CD4-positive, alpha-beta memory T cell (primary cell): ENCODE data around the gene RBM28. TPM values are rescaled to one million over a fixed set of nuclear protein-coding genes. Genes with fewer than 3 reads are reported as not detected.
A peak's percentile ranks its signal among the peaks of the same experiment; 100 is the strongest.

Experiments
- CTCF ChIA-PET: fragments of 350-600 bp; sonication (Branson Sonifier 250); formaldehyde crosslinking; loops from one replicate; lab custom pipeline; 2021; ENCODE audit warnings: inconsistent platforms; ENCODE audit not compliant: partially characterized antibody; lab: Charles Lee
- POLR2A ChIA-PET: fragments of 350-600 bp; sonication (Branson Sonifier 250); formaldehyde crosslinking; loops from one replicate; lab custom pipeline; 2021; ENCODE audit not compliant: partially characterized antibody; lab: Charles Lee
- DNase-seq, 5 donors: peaks; one replicate each; pipeline versions ENCODE4 v3.0.0 to v3.0.0-alpha.2; 2020 to 2022; ENCODE audit warnings: mixed read lengths in 1 of 5
- H3K27ac ChIP-seq: one replicate; pipeline ENCODE4 v1.7.0; 2013; ENCODE audit warnings: low read depth, low read length
- H3K27me3 ChIP-seq: 2 replicates; pipeline ENCODE4 v1.7.0; 2013; ENCODE audit warnings: mild to moderate bottlenecking, low read length, moderate library complexity; ENCODE audit not compliant: insufficient read depth
- H3K36me3 ChIP-seq: 2 replicates; pipeline ENCODE4 v1.7.0; 2013; ENCODE audit warnings: mild to moderate bottlenecking, low read length, moderate library complexity; ENCODE audit not compliant: insufficient read depth
- H3K4me1 ChIP-seq: 2 replicates; pipeline ENCODE4 v1.7.0; 2013; ENCODE audit warnings: mild to moderate bottlenecking, low read length, moderate library complexity; ENCODE audit not compliant: insufficient read depth
- H3K4me3 ChIP-seq, 2 donors: one replicate each; pipeline ENCODE4 v1.7.0; 2013; ENCODE audit warnings: low read length in 2 of 2, mild to moderate bottlenecking in 1 of 2
- H3K9me3 ChIP-seq, 2 donors: one replicate each; pipeline ENCODE4 v1.7.0; 2013; ENCODE audit warnings: low read length in 2 of 2, control low read depth in 1 of 2; ENCODE audit not compliant: control insufficient read depth in 1 of 2
- H3K27ac Mint-ChIP-seq, 7 donors: one replicate each; pipeline ENCODE4 v1.8.0; 2020 to 2021; ENCODE audit warnings: mixed read lengths in 7 of 7, mild to moderate bottlenecking in 6 of 7, inconsistent platforms in 3 of 7, moderate library complexity in 3 of 7
- H3K27me3 Mint-ChIP-seq, 2 donors: one replicate each; pipeline ENCODE4 v1.8.0; 2020 to 2021; ENCODE audit warnings: mixed read lengths in 2 of 2
- H3K36me3 Mint-ChIP-seq, 2 donors: one replicate each; pipeline ENCODE4 v1.8.0; 2020 to 2021; ENCODE audit warnings: mixed read lengths in 2 of 2, inconsistent platforms in 1 of 2, mild to moderate bottlenecking in 1 of 2
- H3K4me1 Mint-ChIP-seq, 4 donors: one replicate each; pipeline ENCODE4 v1.8.0; 2020 to 2021; ENCODE audit warnings: mixed read lengths in 4 of 4, mild to moderate bottlenecking in 1 of 4
- H3K4me3 Mint-ChIP-seq, 8 donors: one replicate each; pipeline ENCODE4 v1.8.0; 2020 to 2021; ENCODE audit warnings: mixed read lengths in 8 of 8, mild to moderate bottlenecking in 7 of 8, moderate library complexity in 6 of 8, inconsistent platforms in 3 of 8
- H3K9me3 Mint-ChIP-seq, 8 donors: one replicate each; pipeline ENCODE4 v1.8.0; 2020 to 2021; ENCODE audit warnings: mixed read lengths in 8 of 8, mild to moderate bottlenecking in 5 of 8, inconsistent platforms in 3 of 8, moderate library complexity in 1 of 8
- intact Hi-C: fragments of 100-400 bp; cut with micrococcal nuclease; formaldehyde crosslinking; loops from one replicate; pipeline ENCODE4 v1.15.1; 2023
- polyA plus RNA-seq, 2 donors: library from polyadenylated mRNA; unstranded; fragments of 300-500 nt; fragmentation: Illumina TruSeq; gene quantifications; one replicate each; pipeline ENCODE4 v1.2.3, GENCODE V29; 2021
- total RNA-seq, 2 experiments: library from RNA; stranded (reverse); gene quantifications; one replicate each; pipeline ENCODE4 v1.2.3, GENCODE V29; 2021

Gene RBM28
- total and polyA plus RNA-seq, 4 experiments from 2014 or later = 2.4 to 48.3 (median 26.6) TPM

DNA sequence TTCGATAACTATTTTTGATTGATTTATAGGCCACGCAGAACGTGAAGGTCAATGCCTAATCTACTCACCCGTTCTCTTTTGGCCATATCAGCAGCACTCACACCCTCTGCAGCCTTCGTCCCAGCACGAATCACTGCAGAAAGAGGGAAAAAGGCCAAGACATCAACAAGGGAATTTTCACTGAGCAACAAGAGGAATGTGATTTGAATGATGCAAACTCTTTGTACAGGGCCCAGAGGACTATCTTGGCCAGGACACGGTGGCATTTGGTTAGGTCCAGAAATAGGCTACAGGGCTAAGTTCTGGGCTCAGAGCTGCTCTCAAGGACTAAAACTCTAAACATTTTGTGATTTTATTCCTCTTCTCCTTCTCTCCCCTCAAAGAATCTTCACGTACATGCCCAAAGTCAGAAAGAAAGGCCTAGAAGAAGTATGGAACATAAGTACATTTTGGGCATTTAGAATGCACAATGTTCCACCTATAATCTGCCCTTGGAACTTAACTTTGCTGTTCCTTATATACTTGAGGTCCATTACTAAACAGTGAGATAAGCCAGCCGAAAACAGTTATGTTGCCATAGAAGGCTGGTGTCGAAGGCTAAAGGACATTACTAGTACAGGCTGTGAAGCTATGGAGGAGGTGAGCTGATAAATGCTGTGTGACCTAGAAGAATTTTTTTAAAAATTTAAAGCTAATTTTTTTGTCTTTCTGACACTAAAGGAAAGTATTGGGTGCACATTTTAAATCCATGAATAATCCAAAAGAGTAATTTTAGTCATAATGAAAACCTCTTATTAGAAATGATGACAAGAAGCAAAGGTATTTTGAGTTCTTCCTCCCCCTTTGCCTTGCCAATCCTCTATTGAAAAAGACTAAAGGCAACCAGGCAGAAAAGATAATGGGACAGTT is 20.0 kb downstream of the RBM28 start:
- H3K4me3 Mint-ChIP-seq = no peak overlapping the region
- intact Hi-C loops = no loop called here
- no peaks in the 10 kb centered on the region for H3K27me3 Mint-ChIP-seq
- peaks cover 13 to 31% (median 22%) of the 10 kb centered on the region in 4 donors for H3K4me1 Mint-ChIP-seq
- peak overlapping the region in 1 of 7 donors; percentile 19 for H3K27ac Mint-ChIP-seq
- peaks cover 45% of the 10 kb centered on the region for H3K36me3 ChIP-seq
- ChIA-PET POLR2A (no interaction called here), CTCF (interaction anchor here (1.3 to 4.3 kb wide), 3 partner anchors 103 to 615 kb away, joined by 4 to 18 read pairs (median 13); no protein-coding TSS in a partner anchor)
- no peak for DNase-seq
- peaks cover 59 to 77% of the 10 kb centered on the region in 2 donors for H3K36me3 Mint-ChIP-seq
- no peaks in the 10 kb centered on the region for H3K9me3 Mint-ChIP-seq
- no peak overlapping the region for H3K27ac ChIP-seq
- H3K4me1 ChIP-seq = peaks cover 17% of the 10 kb centered on the region
- H3K27me3 ChIP-seq = no peaks in the 10 kb centered on the region
- no peaks in the 10 kb centered on the region for H3K9me3 ChIP-seq
- no peak overlapping the region for H3K4me3 ChIP-seq

DNA sequence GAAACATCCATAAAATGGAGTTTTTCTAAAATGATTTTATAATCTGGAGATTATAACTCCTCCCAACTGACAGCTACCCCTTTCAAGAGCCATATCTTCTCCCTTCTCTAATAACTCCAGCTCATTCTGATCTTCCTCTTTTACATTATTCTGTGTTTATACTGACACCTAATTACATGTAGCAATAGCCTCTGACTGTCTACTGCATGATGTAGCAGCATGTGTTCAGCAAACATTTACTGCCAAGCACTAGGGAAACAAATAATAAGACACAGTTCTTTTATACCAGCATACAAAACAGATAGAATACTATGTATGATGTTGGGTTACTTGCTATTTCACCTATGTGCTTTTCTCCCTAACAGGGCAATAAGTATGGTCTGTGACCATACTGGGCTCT is 20.7 kb downstream of the RBM28 start:
- intact Hi-C loops = no loop called here

DNA sequence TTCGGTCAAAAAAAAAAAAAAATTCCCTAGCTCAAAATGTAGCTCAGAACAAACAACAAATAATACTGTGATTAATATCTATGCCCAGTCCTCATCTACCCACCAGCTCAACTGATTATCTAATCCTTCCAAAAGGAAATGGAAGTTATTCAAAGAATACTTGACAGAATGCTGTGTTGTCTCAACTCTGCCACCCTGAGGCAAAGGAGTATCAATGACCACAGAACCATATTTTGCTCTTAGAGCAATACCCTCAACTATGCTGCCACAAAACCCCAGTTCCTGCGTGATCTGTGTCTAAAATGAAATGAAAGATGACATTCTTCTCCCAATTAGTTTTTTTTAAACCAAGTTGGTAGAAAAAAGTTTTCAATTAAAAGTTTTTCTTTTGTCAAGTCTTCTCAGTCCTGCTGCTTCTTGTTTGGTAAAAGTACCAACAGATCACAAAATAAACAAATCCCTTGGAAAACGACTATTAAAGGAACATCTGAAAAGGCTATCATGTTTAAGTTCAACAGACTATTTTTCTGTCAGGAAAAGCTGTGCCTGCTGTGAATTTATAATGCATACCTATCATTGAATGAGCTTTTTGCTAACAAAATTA is 21.6 kb downstream of the RBM28 start:
- peaks cover 59% of the 10 kb centered on the region for H3K36me3 ChIP-seq
- no peaks in the 10 kb centered on the region for H3K27me3 ChIP-seq
- peak in 2 of 5 donors; percentile 10 to 20 for DNase-seq
- peak overlapping the region in 3 of 8 donors; percentile 2 to 17 (median 8) for H3K4me3 Mint-ChIP-seq
- H3K27ac Mint-ChIP-seq = peak overlapping the region in 6 of 7 donors; percentile 0 to 65 (median 26)
- POLR2A ChIA-PET = interaction anchor here (1.5 kb wide), 1 partner anchor 22 kb away, joined by 3 read pairs; the partner anchor contains the start of gene RBM28
- H3K4me1 Mint-ChIP-seq = peaks cover 13 to 34% (median 23%) of the 10 kb centered on the region in 4 donors
- CTCF ChIA-PET = interaction anchor here (1.1 to 4.3 kb wide), 8 partner anchors 18 to 613 kb away, joined by 3 to 18 read pairs (median 6); partner anchors contain the start of gene RBM28
- H3K27me3 Mint-ChIP-seq = no peaks in the 10 kb centered on the region
- no peaks in the 10 kb centered on the region for H3K9me3 Mint-ChIP-seq
- peaks cover 67 to 79% of the 10 kb centered on the region in 2 donors for H3K36me3 Mint-ChIP-seq
- H3K4me3 ChIP-seq = no peak overlapping the region
- no peak overlapping the region for H3K27ac ChIP-seq
- H3K4me1 ChIP-seq = peaks cover 17% of the 10 kb centered on the region
- no peaks in the 10 kb centered on the region for H3K9me3 ChIP-seq
- intact Hi-C loops = no loop called here

More for the DNA sequence above, 20.7 kb downstream of the RBM28 start:
- H3K4me1 Mint-ChIP-seq = peaks cover 13 to 34% (median 23%) of the 10 kb centered on the region in 4 donors
- H3K27me3 ChIP-seq = no peaks in the 10 kb centered on the region
- H3K27ac Mint-ChIP-seq = peak overlapping the region in 2 of 7 donors; percentile 5 to 70
- H3K4me3 ChIP-seq = no peak overlapping the region
- no peaks in the 10 kb centered on the region for H3K9me3 ChIP-seq
- no peak for DNase-seq
- CTCF ChIA-PET = interaction anchor here (1.3 to 4.3 kb wide), 4 partner anchors 21 to 614 kb away, joined by 4 to 18 read pairs (median 12); partner anchors contain the start of gene RBM28
- H3K36me3 Mint-ChIP-seq = peaks cover 62 to 74% of the 10 kb centered on the region in 2 donors
- H3K27me3 Mint-ChIP-seq = no peaks in the 10 kb centered on the region
- no peak overlapping the region for H3K27ac ChIP-seq
- peaks cover 50% of the 10 kb centered on the region for H3K36me3 ChIP-seq
- peaks cover 17% of the 10 kb centered on the region for H3K4me1 ChIP-seq
- H3K9me3 Mint-ChIP-seq = no peaks in the 10 kb centered on the region
- H3K4me3 Mint-ChIP-seq = no peak overlapping the region
- POLR2A ChIA-PET = no interaction called here

DNA sequence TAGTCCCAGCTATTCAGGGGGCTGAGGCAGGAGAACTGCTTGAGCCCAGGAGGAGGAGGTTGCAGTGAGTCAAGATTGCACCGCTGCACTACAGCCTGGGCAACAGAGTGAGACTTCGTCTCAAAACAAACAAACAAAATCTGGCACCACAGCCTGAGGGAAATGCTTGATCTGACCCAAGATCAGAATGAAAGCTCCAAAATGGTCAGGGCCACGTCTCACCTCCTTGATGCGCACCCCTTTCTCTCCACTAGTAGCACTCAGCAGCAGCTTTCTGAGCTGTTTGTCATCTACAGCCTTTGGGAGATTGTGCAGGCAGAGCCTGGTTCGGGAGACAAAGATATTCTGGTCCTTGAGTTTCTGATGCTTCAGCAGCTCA is 22.7 kb downstream of the RBM28 start:
- Mint-ChIP-seq H3K4me3 (peak overlapping the region in 3 of 8 donors; percentile 28 to 56 (median 46)), H3K36me3 (peaks cover 67 to 79% of the 10 kb centered on the region in 2 donors), H3K4me1 (peaks cover 13 to 34% (median 23%) of the 10 kb centered on the region in 4 donors), H3K27me3 (no peaks in the 10 kb centered on the region), H3K27ac (peak overlapping the region in 6 of 7 donors; percentile 22 to 87 (median 78)), H3K9me3 (no peaks in the 10 kb centered on the region)
- no peaks in the 10 kb centered on the region for H3K27me3 ChIP-seq
- no peak for DNase-seq
- no peaks in the 10 kb centered on the region for H3K9me3 ChIP-seq
- CTCF ChIA-PET = interaction anchor here (1.2 to 4.3 kb wide), 9 partner anchors 13 to 612 kb away, joined by 3 to 18 read pairs (median 5); partner anchors contain the start of gene RBM28
- H3K27ac ChIP-seq = no peak overlapping the region
- H3K36me3 ChIP-seq = peaks cover 62% of the 10 kb centered on the region
- intact Hi-C loops = no loop called here
- POLR2A ChIA-PET = interaction anchor here (1.5 kb wide), 1 partner anchor 23 kb away, joined by 3 read pairs; the partner anchor contains the start of gene RBM28
- peaks cover 17% of the 10 kb centered on the region for H3K4me1 ChIP-seq
- H3K4me3 ChIP-seq = no peak overlapping the region

DNA sequence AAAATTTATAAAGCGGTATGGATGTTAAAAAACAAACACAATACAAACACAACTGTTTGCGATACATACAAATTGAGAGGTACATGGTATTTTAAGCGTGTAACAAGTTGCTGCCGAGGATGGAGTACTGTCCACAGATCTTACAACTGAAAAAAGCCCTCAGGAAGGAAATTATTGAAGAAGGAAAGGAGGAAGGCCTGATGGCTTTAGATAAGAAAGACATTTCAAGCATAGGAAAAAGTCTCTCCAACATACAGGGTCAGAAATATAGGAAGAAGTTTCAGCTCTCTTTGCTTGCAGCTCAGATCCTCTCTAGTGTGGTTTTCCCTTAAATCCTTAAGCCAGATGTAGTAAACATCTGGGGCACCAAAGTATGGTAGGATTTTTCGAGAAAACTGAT is 25.0 kb downstream of the RBM28 start:
- Mint-ChIP-seq H3K4me3 (no peak overlapping the region), H3K27me3 (no peaks in the 10 kb centered on the region), H3K27ac (peak overlapping the region in 2 of 7 donors; percentile 25 to 49), H3K4me1 (peaks cover 13 to 35% (median 25%) of the 10 kb centered on the region in 4 donors), H3K36me3 (peaks cover 66 to 76% of the 10 kb centered on the region in 2 donors), H3K9me3 (no peaks in the 10 kb centered on the region)
- H3K36me3 ChIP-seq = peaks cover 68% of the 10 kb centered on the region
- ChIA-PET CTCF (no interaction called here), POLR2A (no interaction called here)
- peaks cover 17% of the 10 kb centered on the region for H3K4me1 ChIP-seq
- no peak overlapping the region for H3K27ac ChIP-seq
- no peak overlapping the region for H3K4me3 ChIP-seq
- no peak for DNase-seq
- H3K9me3 ChIP-seq = no peaks in the 10 kb centered on the region
- no peaks in the 10 kb centered on the region for H3K27me3 ChIP-seq
- intact Hi-C loops = no loop called here

DNA sequence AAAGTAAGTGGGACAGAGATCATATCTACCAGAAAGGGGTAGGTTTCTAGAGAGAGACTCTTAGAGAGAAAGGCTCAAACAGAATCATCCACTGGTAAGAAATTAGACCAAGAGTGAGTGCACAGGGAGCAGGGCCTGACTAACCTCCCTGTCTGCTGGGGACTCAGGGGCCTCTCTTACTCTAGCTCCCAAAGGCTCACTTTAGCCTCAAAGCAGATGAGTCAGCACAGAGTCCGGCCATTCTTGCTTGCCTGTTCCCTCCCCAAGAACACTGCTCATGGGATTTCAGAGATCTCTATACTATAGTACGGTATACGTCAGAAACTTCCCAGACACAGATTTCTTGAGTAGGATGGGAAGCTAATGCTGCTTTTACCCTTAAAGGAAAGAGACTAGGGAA is 32.7 kb downstream of the RBM28 start:
- intact Hi-C loops = no loop called here
- H3K4me1 Mint-ChIP-seq = peaks cover 0 to 5% (median 0%) of the 10 kb centered on the region in 4 donors

More for the DNA sequence above, 32.7 kb downstream of the RBM28 start:
- Mint-ChIP-seq H3K4me3 (no peak overlapping the region), H3K36me3 (peaks cover 81 to 88% of the 10 kb centered on the region in 2 donors), H3K27me3 (no peaks in the 10 kb centered on the region), H3K9me3 (no peaks in the 10 kb centered on the region), H3K27ac (no peak overlapping the region)
- Histone ChIP-seq H3K27me3 (no peaks in the 10 kb centered on the region), H3K36me3 (peaks cover 72% of the 10 kb centered on the region), H3K9me3 (no peaks in the 10 kb centered on the region), H3K27ac (no peak overlapping the region), H3K4me3 (no peak overlapping the region), H3K4me1 (no peaks in the 10 kb centered on the region)
- no peak for DNase-seq
- ChIA-PET CTCF (no interaction called here), POLR2A (no interaction called here)
